Measurements from ENCODE around the gene AICDA.
"Not testable (repeated sequence)": the region's sequence is repeated elsewhere in the genome, so short reads cannot be mapped to it uniquely, and the experiment has no call there.

The AICDA gene

DNA sequence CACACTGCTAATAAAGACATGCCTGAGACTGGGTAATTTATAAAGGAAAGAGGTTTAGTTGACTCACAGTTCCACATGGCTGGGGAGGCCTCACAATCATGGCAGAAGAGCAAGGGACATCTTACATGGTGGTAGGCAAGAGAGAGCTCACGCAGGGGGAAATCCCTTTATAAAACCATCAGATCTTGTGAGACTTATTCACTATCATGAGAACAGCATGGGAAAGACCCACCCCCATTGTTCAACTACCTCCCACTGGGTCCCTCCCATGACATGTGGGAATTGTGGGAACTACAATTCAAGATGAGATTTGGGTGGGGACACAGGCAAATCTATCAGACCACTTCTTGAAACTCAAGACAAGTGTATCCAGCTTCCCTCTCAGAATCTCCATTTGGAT is 1.2 kb upstream of the AICDA start:
- DNase-seq (ENCODE audit: extremely low read depth in 1 of 2, low read depth in 1 of 2) = not testable (repeated sequence)

DNA sequence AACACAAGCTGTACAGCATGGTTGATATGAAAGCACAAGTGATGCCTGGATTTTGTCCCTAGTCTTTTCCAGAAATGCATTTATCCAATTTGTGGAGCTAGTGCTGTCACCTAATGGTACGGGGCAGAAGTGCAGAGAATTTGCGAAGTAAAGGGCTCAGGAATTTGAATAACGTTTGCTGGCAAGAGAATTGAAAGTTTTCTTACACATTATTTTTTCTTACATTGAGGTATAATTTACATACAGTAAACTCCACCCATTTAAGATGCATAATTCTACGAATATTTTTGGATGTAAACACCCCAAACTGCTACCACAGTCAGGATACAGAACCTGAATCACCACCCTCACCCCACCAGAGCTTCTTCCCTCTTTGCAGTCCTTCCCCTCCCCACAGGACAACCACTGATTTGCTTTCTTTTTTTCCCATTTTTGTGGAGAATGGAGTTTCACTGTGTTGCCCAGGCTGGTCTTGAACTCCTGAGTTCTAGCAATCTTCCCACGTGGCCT is 3.5 kb downstream of the AICDA start:
- DNase-seq (ENCODE audit: extremely low read depth in 1 of 2, low read depth in 1 of 2) = no peak

DNA sequence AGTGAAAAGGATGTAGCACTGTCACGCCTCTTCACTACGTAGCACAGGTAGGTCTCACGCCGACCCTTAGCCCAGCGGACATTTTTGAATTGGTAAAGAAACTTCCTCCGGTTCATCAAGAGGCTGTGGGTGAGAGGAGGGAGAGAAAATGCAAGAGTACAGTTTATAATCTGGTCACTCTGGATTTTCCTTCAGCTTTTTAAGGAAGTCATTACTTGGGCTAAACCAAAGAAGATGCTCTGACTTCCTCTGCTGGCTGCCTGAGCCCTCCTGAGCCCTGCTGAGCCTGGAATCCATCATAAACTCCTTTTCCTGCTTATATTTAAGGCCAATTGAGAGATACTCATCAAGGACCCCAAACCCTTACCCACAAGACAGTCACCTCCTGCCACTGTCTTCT is 5.8 kb downstream of the AICDA start:
- no peak for DNase-seq (ENCODE audit: extremely low read depth in 1 of 2, low read depth in 1 of 2)

DNA sequence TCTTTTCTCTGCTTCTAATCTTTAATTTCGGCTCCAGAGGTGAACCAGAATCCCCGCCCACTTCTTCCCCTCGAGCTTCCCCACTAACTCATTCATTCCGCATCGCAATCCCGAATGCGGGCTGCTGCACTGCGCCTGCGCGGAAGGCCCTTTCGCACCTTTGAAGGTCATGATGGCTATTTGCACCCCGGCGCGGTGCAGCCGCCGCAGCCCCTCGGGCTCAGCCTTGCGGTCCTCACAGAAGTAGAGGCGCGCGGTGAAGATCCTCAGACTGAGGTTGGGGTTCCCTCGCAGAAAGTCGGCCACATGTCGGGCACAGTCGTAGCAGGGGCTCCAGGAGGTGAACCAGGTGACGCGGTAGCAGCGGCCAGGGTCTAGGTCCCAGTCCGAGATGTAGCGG is 7.6 kb downstream of the AICDA start:
- no peak for DNase-seq (ENCODE audit: extremely low read depth in 1 of 2, low read depth in 1 of 2)

DNA sequence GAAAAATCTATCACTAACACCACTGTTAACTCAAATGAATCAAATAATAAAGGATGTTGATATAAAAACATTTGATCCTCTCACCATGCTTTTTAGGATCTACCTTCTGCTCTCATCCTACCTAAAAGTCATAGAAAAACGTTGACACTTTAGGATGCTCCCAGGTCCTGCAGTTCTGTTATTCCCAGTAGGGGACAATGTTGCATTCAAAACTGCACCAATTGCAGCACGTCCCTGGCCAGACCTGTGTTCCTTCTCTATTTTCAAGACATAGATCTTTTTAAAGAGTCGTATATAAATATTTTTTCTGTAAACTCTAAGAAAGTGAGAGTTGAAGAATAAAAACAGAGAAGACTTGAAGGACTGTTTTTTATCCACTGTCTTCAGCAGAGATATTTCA is 8.8 kb downstream of the AICDA start:
- DNase-seq (ENCODE audit: extremely low read depth in 1 of 2, low read depth in 1 of 2) = no peak

DNA sequence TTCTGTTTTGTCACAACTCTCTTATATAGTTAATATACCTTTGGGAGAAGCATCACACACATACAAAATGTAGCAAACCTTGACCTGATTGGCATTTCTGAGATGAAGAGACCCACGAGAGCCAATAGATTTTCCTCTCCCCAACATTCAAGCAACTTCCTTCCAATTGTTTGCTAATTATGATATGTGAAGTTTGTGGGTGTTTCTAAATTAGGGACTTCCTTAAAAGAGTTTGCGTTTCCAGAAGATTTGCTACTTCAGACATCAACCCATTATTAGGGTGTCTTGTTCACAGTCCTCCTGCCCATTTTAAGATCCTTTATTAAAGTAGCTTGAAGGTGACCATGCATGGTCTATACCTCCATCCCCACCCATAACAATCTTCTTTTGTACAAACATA is 9.4 kb downstream of the AICDA start:
- DNase-seq (ENCODE audit: extremely low read depth in 1 of 2, low read depth in 1 of 2) = no peak

DNA sequence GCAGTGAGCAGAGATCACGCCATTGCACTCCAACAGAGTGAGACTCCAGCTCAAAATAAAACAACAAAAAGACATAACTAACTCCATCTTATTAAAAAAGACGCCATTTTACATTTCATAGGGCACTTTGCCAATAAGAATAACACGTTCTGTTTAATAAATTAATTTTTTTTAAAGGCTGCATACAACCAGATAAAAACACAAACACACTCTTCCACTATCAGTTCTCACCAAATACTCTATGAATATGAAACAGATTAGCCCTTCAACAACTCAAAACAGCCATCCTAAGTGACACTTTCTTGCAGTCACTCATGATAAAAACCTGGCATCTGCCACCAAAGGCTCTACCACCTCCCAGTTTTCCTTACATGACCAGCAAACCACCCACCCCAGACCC is 16.1 kb downstream of the AICDA start:
- DNase-seq (ENCODE audit: extremely low read depth in 1 of 2, low read depth in 1 of 2) = no peak

DNA sequence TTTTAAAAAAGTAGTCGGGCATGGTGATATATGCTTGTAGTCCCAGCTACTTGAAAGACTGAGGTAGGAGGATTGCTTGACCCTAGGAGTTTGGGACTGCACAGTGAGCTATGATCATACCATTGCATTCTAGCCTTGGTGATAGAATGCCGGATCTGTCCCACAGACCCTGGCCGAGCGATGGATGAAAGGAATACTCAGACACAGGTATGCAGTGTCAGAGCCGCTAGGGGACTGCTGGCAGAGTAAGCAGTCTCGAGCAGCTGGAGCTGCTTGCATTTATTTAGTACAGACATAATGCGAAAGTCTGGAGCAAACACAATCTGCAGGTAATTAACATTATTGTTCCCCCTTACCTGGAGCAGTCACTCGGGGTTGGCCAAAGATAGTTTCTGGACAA is 18.6 kb downstream of the AICDA start:
- no peak for DNase-seq (ENCODE audit: extremely low read depth in 1 of 2, low read depth in 1 of 2)

DNA sequence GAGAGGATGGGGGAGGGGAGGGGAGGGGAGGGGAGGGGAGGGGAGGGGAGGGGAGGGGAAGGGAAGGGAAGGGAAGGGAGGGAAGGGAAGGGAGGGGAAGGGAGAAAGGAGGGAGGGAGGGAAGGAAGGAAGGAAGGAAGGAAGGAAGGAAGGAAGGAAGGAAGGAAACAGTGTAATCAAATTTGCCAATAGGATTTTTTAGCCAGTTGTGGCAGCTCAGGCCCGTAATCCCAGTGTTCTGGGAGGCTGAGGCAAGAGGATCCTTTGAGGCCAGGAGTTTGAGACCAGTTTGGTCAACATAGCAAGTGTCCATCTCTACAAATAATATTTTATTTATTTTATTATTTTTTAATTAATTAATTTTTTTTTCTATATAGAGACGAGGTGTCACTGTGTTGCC is 19.4 kb downstream of the AICDA start:
- DNase-seq (ENCODE audit: extremely low read depth in 1 of 2, low read depth in 1 of 2) = no peak

DNA sequence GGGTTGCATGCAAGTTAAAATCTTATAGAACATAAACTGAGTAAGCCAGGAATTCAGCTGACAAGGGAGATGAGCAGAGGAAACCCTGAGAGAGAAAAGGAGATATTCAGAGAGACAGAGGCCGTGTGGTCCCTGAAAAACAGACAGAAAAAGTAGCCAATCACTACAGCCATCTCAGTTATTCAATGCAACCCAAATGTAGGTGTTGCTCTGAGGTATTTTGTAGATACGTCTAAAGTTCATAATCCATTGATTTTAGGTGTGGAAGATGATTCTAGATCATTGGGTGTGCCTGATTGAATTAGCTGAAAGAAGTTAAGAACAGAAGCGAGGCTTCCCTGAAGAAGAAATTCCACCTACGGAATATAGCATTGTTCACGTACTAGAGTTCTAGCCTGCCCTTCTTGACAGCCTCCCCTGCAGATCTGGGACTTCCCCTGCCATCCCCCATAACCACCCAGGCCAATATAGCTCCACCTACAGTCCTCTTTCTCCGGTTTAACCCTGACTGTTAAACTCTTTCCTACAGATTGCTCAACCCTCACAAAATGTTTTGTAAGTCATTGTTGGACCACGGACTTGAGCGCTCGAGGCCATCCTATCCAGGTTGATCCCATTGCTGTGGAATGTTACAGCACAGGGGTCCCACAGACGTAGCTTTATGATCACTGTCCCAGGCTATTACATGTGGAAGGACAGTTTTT is 21.7 kb downstream of the AICDA start:
- no peak for DNase-seq (ENCODE audit: extremely low read depth in 1 of 2, low read depth in 1 of 2)

DNA sequence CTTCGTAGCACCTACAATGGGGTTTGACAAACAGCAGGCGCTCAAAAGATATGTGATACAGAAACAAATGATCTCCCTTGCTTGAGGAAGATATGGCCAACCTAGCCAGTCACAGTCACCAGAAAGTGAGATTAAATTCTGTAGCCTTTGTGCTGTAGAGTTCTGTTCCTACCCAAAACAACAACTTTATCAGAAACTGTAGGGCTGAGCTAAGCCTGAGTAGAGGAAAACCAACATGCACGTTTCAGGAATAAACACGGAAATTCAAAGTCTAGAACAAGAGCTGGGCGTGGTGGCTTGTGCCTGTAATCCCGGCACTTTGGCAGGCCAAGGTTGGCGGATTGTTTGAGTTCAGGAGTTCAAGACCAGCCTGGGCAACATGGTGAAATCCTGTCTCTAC is 23.0 kb downstream of the AICDA start:
- DNase-seq (ENCODE audit: extremely low read depth in 1 of 2, low read depth in 1 of 2) = no peak

DNA sequence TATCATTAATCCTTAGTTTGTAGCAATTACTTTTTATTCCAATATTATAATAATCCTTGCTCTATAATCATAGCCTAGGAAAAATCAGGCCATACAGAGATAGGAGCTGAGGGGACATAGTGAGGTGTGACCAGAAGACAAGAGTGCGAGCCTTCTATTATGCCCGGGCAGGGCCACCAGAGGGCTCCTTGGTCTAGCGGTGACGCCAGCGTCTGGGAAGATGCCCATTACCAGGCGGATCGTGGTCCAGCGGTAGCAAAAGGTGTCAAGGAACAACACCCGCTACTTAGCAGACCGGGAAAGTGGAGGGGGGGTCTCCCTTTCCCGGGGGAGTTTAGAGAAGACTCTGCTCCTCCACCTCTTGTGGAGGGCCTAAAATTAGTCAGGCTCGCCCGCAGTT is 28.2 kb downstream of the AICDA start:
- DNase-seq (ENCODE audit: extremely low read depth in 1 of 2, low read depth in 1 of 2) = not testable (repeated sequence)

DNA sequence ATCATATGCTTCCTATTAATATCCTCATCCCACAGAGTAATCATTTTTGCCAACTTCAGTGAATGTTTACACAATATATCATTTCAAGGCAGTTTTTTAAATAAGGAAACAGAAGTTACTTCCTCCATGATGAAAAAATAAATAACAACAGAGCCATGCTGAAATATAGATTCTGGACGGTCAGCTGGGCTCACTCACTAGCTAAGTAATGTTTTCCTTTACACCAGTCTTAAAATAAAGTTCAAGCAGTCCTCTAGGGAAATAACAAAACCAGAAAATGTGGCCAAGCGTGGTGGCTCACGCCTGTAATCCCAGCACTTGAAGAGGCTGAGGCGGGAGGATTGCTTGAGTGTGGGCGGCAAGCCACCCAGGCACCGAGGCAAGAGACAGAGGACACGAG is 28.7 kb downstream of the AICDA start:
- no peak for DNase-seq (ENCODE audit: extremely low read depth in 1 of 2, low read depth in 1 of 2)

DNA sequence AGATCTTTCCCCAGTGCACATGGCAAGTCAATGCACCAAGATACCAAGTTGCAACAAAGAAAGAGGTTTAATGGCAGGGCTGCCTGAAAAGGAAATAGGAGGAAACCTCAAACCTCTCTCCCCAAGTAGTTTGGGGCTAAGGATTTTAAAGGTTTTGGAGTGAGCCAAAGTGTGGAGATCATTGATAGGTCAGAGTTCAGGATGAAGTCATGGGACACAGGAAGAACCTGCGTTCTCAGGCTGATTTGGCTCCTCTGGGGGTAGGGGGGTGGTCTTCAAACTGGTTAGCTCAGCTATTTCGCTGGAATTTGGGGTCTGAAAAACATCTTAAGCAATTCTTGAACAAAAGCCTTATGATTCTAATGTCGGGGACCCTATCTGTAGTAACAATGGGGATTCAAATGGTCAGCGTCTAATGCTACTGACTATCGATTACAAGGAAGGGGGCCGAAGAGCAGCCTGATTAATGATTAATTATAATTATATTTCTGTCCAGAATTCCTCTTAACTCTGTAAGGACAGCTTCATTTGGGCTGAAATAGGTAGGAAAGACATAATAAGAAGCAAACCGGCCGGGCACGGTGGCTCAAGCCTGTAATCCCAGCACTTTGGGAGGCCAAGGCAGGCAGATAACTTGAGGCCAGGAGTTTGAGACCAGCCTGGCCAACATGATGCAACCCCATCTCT is 31.4 kb downstream of the AICDA start:
- no peak for DNase-seq (ENCODE audit: extremely low read depth in 1 of 2, low read depth in 1 of 2)

DNA sequence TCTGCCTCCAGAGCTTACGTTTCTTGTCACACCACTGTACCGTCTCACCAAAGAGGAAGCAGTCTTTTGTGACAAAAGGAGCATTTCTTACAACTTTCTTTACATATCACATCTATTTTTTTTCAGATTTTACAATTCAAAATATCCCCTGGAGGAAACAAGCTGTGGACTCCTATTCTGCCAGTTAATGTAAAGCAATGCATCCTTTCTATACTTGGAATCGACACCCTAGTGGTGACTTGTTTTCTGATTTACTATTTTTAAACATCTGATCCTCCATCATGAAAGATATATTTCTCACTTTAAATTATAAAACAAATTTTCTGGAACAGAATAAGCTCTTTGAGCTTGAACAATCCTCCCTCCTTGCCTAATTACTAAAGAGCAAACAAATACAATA is 34.8 kb downstream of the AICDA start:
- DNase-seq (ENCODE audit: extremely low read depth in 1 of 2, low read depth in 1 of 2) = no peak

DNA sequence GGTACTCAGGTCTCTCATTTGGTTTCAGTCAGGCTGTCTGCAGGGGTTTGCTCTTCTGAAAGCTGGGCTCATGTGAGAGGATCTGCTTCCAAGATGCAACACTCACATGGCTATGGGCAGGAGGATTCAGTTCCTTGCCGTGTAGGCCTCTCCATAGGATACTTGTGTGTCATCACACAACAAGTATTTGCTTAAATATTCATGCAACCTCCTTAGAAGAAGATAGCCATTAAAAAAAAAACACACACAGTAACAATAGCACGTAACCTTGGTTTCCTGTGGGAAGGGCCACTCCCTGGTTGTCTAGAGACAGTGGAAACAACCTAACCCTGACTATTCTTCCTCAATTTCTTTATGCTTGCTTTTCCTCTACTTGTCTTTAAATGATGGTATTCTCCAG is 40.2 kb downstream of the AICDA start:
- no peak for DNase-seq (ENCODE audit: extremely low read depth in 1 of 2, low read depth in 1 of 2)

DNA sequence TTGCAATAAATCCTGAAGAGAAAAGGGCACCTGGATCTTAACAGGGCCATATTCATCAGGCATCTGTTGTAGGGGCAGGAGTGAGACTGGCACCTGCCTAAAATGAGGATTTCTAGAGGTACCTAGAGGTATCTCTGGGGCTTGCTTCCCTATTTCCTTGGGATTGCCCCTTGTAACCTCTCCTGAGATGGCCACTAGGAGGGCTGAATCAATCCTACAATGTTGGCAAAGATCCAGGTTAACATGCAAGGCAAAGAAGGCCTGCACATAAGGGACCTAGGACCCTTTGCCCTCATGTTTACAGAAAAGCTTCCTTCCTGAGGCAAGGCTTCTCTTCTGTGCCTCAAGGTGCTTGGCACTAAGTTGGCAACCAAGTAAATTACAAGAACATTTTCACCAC is 46.1 kb downstream of the AICDA start:
- DNase-seq (ENCODE audit: extremely low read depth in 1 of 2, low read depth in 1 of 2) = no peak

DNA sequence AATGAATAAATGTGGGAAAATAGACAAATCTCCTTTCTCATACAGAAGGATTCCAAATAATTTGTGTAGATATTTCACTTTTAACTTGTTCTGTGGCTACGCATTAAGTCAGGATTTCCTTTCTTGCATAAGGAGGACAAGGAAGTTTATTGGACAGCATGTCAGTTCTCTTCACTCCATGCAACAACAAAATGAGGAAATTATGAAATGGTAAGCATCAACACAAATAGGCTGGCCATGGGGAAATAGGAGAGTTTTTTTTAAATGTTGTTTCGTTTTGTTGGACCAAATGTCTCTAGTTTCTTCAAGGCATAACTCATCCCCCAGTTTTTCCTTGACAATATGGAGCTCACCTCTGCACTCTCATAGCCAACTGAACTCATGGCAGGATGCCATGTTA is 46.6 kb downstream of the AICDA start:
- not testable (repeated sequence) for DNase-seq (ENCODE audit: extremely low read depth in 1 of 2, low read depth in 1 of 2)

DNA sequence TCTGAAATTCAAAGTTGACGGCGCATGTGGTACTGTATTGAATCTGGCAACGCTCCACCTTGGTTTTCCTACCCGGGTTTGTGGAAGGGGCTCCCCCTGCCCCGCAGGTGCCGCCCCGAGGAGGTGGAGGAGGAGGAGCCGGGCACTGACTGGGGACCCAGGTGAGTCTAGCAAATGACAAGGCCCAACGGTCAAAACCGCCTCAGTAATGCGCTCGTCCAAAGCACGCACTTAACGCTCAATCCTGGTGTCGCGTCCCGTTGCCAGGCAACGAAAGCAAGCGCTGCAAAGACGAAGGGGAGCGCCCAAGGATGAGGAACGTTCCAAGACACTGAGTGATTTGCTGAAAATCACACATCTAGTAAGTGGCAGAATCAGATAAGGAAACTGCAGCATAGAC is 48.0 kb downstream of the AICDA start:
- no peak for DNase-seq (ENCODE audit: extremely low read depth in 1 of 2, low read depth in 1 of 2)

DNA sequence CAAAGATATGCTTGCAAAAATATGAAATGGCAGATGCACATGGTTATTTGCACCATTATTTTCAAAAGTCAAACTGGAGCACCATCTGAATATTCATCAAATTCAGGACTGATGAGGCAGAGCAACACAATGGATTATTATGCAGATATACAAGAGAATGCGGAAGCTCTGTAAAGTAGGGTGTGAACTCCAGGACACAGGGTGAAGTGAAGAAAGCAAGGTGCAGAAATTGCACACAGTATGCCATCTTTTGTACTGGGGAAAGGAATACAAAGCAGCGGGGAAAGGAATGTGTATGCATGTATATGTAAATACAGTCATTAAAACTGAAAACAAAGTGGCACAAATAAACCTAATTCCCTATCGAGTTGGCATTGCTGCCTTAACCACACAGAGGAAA is 49.3 kb downstream of the AICDA start:
- no peak for DNase-seq (ENCODE audit: extremely low read depth in 1 of 2, low read depth in 1 of 2)

DNA sequence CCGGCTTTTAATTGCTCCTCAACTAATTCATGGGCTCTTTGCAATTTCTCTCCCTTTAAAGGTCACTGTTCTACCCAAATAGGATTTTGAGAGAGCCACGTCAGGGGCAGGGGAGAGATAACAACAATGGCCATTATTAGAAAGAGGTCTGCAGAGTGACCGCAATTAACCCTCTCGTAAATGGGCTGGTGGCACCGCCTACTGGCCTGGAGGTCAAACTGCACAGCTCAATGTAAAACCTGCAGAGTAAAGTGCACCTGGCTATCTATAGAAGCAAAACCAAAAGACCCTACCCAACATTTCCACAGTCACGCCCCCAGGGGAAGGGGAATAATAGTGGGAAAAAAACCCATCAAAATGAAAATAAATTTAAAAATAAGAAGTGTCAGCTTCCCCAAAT is 50.3 kb downstream of the AICDA start:
- no peak for DNase-seq (ENCODE audit: extremely low read depth in 1 of 2, low read depth in 1 of 2)

DNA sequence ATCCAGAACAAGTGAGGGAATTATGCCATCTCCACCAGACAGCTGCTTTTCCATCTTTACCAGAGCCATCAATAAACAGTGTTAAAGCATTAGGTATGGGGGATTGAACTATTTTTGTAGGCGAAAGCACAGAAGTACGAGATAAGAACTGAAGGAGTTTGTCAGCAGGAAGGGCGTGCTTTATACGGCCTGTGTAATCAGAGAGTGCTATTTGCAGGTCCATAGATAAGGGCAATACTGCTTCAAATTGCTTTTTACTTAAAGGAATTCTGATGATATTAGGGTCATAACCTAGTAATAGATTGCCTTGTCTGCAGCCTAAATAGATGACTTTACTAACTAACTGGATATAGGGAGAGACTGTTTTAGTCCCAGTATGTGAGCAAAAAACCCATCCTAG is 51.6 kb downstream of the AICDA start:
- DNase-seq (ENCODE audit: extremely low read depth in 1 of 2, low read depth in 1 of 2) = no peak

DNA sequence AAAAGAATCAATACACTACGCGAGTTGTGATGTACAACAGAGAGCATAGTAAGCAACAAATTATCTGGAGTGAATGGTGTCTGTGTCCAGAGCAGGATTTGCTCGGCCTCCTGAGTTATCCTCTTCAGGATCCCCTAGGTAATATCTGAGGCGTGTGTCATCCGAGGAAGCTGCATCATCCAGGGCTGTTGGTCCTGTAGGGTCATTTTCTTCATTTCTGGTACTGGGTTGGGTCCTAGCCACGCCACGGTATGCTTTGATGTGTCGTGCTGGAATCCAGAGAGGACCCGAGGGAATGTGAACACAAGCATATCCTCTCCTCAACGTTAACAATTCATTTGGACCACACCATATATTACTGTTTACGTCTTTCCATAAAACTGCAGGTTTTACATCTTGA is 53.0 kb downstream of the AICDA start:
- no peak for DNase-seq (ENCODE audit: extremely low read depth in 1 of 2, low read depth in 1 of 2)
